GM21423 (cell line): ENCODE measurements around the gene SYT10.
"Not testable (repeated sequence)": the region's sequence is repeated elsewhere in the genome, so short reads cannot be mapped to it uniquely, and the experiment has no call there.

Experiments
- ATAC-seq: cut with Tn5 transposase; IDR thresholded peaks from one replicate; pipeline ENCODE4 v1.9.1; 2021; ENCODE audit warnings: mild to moderate bottlenecking, moderate library complexity; ENCODE audit not compliant: unreplicated experiment

SYT10 gene

GRCh38 chr12:33439587-33440011, at the start of gene SYT10:
SYT10 (minus strand) TSS chr12:33439819; CDS start chr12:33439522, 297 bp downstream.
- ATAC-seq = no peak

GRCh38 chr12:33488036-33488435, 48.4 kb upstream of the SYT10 start:
- no peak for ATAC-seq

GRCh38 chr12:33486058-33486457, 46.4 kb upstream of the SYT10 start:
- no peak for ATAC-seq

- no peak for ATAC-seq
These were observed 44.5 kb upstream of the SYT10 start for GRCh38 chr12:33484161-33484560.

GRCh38 chr12:33480366-33480765, 40.7 kb upstream of the SYT10 start:
- no peak for ATAC-seq

- no peak for ATAC-seq
These were observed 36.4 kb upstream of the SYT10 start for GRCh38 chr12:33476058-33476457.

- no peak for ATAC-seq
These were observed 32.7 kb upstream of the SYT10 start for GRCh38 chr12:33472299-33472698.

GRCh38 chr12:33455096-33455495, 15.5 kb upstream of the SYT10 start:
- ATAC-seq = no peak

- ATAC-seq = no peak
These were observed 10.9 kb upstream of the SYT10 start for GRCh38 chr12:33450480-33450879.

- no peak for ATAC-seq
These were observed 858 bp upstream of the SYT10 start for GRCh38 chr12:33440477-33440876.

- no peak for ATAC-seq
These were observed 600 bp downstream of the SYT10 start for GRCh38 chr12:33438851-33439586.

- no peak for ATAC-seq
These were observed 1.4 kb downstream of the SYT10 start for GRCh38 chr12:33438025-33438772.

- no peak for ATAC-seq
These were observed 2.0 kb downstream of the SYT10 start for GRCh38 chr12:33437598-33437997.

- no peak for ATAC-seq
These were observed 6.6 kb downstream of the SYT10 start for GRCh38 chr12:33432992-33433391.

GRCh38 chr12:33431648-33432047, 8.0 kb downstream of the SYT10 start:
- ATAC-seq = no peak

- ATAC-seq = no peak
These were observed 10.2 kb downstream of the SYT10 start for GRCh38 chr12:33429468-33429867.

- ATAC-seq = no peak
These were observed 12.5 kb downstream of the SYT10 start for GRCh38 chr12:33427071-33427470.

GRCh38 chr12:33423706-33424105, 15.9 kb downstream of the SYT10 start:
- ATAC-seq = no peak

- not testable (repeated sequence) for ATAC-seq
These were observed 27.2 kb downstream of the SYT10 start for GRCh38 chr12:33412410-33412809.

- ATAC-seq = no peak
These were observed 56.1 kb downstream of the SYT10 start for GRCh38 chr12:33383503-33383902.

- ATAC-seq = no peak
These were observed 63.5 kb downstream of the SYT10 start for GRCh38 chr12:33376153-33376552.

- no peak for ATAC-seq
These were observed 69.3 kb downstream of the SYT10 start for GRCh38 chr12:33370318-33370717.
